HTR-8/SVneo (cell line): ENCODE results near the gene ADAMTS18.
"Not testable (repeated sequence)": the region's sequence is repeated elsewhere in the genome, so short reads cannot be mapped to it uniquely, and the experiment has no call there.

Source experiments
- DNase-seq: peaks from one replicate; pipeline ENCODE4 v3.0.0; 2011; ENCODE audit warnings: low spot score, mixed read lengths; ENCODE audit not compliant: insufficient read length
- FAIRE-seq: peaks from 2 replicates; lab custom pipeline; 2011; peaks lifted over from hg19 to GRCh38; lab: Jason Lieb, UNC

ADAMTS18 gene

GRCh38 chr16:77434530-77435271, at the start of gene ADAMTS18:
Gene ADAMTS18, minus strand, starts transcription at chr16:77435034. Its CDS starts 339 bp downstream, at chr16:77434695.
- FAIRE-seq, result no peak
- no peak for DNase-seq

DNA sequence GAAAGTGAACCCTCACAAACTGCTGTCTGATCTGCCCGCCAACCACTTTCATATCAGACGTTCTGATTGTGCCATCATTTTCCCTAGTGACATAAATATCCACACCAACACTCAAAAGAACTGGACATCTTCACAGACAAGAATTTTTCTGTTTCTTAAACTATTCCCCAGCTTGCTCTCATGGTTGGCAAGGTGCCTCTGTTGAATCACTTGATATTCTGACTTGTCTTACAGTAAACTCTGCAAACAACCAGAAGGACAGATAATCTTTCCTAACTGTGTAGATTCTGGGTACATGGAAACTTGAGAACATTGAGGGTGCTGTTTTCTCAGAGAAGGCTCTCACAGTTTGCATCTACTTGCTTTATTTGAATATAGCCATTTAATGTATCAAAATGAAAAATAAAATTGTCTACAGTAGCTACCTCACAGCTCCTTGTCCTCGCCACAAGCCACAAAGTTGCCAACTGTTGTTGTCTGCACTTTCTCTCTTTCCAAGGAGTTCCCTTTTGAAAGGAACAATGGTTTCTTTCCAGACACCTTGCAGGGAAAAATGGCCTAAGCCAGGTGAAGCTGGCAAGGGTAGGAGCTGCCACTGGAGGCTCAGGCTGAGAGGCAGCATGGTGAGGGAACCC, 46.0 kb upstream of the ADAMTS18 start:
- DNase-seq, result no peak
- peak; percentile 16 for FAIRE-seq

DNA sequence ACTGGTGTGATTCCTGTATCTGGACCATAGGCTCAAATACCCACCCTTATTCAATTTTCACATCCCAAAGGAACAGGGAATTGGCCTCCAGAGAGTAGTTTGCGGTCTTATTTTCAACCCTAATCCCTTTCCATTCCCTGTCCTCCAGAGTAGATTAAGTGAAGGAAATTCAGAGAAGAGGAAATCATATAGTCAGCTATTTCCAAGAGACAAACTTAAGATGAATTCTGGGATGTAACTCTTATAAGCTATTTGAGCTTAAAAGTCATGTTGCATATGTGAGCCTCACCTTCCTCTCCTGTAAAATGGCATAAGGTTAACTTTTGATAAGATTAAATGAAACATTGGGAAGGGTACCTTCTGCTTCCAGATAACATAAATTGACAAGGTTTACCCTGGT, 37.4 kb upstream of the ADAMTS18 start:
- FAIRE-seq, result no peak
- no peak for DNase-seq

DNA sequence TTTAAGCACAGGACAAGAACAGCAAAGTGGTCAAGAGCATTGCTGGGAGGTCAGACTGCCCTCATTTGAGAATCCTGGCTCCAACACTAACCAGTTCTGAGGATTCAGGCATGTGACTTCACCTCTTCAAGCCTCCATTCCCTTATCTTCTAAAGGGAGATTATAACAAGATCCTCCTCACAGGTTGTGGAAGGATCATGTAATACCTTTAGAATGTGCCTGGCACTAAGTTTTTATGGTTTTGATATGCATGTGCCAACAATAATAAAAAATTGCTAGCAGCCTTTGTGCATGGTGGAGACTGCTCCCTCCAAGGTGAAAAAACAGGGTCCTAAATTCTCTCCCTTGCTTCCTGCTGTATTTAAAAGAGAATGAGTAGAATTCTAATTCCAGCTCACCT, 36.0 kb upstream of the ADAMTS18 start:
- DNase-seq (no peak), FAIRE-seq (no peak)

DNA sequence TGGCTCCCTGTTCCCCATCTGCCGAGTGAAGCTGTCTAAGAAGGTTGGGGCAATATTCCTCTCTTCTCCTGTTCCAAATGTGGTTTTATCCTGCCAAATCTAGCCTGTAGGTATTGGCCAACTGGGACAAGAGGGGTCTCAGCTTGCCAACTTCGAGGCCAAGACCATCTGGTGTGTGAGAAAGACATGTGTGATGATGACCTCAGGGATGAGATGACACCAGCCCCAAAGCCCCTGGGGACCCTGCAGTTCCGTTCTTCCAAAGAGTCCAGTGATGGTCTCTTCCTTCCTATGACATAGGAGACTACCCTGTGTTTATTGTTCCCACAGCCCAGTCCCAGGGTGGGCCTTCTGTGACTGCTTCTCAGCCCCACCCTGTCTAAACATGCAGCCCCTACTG, 34.8 kb upstream of the ADAMTS18 start:
- FAIRE-seq, result no peak
- DNase-seq, result no peak

- DNase-seq (no peak), FAIRE-seq (no peak)
These were observed 34.0 kb upstream of the ADAMTS18 start for GRCh38 chr16:77468831-77469230.

GRCh38 chr16:77467821-77468335, 33.0 kb upstream of the ADAMTS18 start:
- DNase-seq, result no peak
- FAIRE-seq, result no peak

DNA sequence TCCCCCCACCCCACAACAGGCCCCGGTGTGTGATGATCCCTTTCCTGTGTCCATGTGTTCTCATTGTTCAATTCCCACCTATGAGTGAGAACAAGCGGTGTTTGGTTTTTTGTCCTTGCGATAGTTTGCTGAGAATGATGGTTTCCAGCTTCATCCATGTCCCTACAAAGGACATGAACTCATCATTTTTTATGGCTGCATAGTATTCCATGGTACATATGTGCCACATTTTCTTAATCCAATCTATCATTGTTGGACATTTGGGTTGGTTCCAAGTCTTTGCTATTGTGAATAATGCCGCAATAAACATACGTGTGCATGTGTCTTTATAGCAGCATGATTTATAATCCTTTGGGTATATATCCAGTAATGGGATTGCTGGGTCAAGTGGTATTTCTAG, 28.8 kb upstream of the ADAMTS18 start:
- not testable (repeated sequence) for DNase-seq, FAIRE-seq

DNA sequence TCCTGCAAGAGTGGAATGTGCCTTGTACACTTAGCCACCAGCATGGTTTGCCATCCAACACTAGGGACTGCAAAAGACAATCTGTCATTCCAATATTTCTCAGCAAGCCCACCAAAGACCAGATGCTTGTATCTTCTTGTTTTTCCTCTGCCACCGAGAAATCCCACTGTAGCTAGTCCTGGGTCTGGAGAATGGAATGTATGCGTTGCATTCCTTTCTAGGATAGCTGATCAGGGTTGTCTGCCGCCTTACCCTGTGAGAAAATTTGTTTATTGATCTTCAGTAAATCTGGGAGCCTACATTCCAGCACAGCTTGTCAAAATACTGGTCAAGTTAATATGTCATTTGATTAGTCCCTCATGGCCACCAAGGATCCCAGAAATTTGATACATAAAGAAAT, 28.1 kb upstream of the ADAMTS18 start:
- DNase-seq, result no peak
- no peak for FAIRE-seq

DNA sequence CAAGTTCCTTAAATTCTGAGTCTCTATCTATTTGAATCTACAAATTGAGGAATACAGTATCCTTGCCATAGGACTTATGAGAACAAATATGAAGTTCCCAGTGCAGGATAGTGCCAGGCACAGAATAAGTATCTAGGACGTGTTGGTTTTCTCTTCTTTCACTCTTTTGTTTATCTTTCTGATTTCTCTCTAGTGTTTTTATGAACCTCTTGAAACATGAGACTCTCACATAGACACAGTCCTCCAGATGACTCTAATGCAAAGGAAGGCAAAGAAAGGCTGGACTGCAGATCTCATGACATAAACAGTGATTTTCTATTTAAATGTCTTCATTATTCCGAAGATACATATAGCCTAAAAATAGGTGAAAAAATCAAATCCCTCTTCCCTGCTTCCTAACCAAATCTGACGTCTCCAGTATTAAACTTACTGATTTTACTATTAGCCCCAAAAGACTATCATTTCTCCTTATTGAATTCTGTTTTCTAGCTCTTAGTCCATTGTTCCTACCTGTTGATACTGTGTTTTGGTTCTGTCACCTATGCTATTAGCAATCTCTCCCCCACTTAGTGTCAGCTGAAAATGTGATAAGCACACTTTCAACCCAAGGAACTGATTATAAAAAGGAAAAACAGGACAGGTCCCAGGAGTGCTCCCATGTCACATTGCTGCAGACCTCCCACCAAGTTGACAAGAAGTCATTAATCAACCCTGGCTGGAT, 24.9 kb upstream of the ADAMTS18 start:
- FAIRE-seq (no peak), DNase-seq (no peak)

- no peak for FAIRE-seq
- no peak for DNase-seq
These were observed 22.2 kb upstream of the ADAMTS18 start for GRCh38 chr16:77457046-77457445.

- FAIRE-seq, result peak; percentile 57
- no peak for DNase-seq
These were observed 17.4 kb upstream of the ADAMTS18 start for GRCh38 chr16:77452243-77452642.

- DNase-seq (no peak), FAIRE-seq (no peak)
These were observed 16.1 kb upstream of the ADAMTS18 start for GRCh38 chr16:77450790-77451487.

DNA sequence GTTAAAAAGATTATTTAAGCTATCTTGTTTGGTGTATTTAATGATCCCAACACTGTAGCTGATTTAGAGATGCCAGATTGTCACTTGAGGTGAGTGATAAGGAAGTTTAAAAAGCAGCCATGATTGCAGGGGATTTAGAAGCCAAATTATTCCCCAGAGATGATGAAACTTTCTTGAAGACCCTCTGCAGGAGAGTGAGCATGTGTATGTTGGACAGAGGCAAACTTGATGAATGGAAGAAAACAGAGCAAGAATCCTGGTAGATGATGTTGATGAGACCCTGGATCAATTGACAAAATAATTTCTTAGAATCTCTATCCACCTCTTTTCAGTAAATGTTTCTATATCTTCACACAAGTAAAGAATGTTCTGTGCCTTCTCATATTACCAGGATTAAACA, 14.4 kb upstream of the ADAMTS18 start:
- DNase-seq, result no peak
- no peak for FAIRE-seq

DNA sequence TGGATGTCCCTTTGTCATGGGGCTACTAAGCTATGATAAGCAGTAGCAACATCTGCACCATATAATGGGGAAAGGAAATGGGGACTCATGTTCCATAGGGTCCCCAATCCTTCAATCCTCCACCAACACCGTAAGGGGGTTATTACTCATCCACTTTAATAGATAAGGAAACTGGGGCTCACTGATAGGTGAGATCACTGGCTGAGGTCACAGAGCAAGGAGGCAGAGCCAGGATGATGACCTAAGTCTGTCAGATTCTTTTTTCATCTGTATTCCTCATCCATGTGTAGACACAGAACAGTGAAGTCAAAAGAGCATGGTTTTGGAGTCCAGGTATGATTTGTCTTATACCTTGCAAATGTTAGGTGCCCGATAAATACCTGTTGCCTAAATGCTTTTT, 10.5 kb upstream of the ADAMTS18 start:
- no peak for FAIRE-seq
- DNase-seq, result no peak

GRCh38 chr16:77444147-77444460, 9.3 kb upstream of the ADAMTS18 start:
- FAIRE-seq (no peak), DNase-seq (no peak)

DNA sequence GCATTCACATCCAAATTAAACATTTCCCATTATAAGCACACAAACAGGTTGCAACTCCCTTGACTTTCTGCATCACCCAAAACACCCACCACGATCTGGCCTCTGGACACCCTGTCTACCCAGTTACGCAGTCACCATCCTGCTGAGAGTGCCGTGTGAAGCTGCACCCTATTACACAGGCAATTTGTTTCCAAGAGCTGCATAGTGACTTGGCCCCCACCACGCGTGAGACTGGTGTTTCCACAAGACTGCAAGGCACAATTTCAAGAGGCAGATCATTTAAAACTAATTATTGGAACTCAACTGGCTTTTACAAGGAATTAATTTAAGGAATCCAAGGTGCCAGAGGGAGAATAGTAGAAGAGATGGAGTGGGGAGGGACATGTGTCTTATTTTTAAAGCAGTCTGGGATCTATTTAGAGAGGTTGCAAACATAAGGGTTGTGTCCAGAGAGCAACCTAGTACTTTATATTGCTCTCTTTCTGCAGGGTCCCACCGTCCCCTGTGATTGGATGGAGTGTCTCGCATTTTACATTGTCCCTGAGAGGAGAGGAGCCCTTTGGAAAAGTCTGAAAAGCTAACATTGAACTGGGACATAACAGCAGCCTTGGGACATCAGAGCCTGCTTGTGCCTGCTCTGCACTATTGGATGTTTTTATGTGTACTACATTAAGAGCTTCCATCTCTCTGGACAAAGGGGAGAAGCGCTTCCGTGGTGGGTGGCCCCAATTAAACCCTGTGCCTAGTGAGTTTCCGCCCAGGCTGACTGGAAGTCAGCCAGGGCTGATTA, 8.7 kb upstream of the ADAMTS18 start:
- DNase-seq (no peak), FAIRE-seq (no peak)

- FAIRE-seq, result no peak
These were observed 7.2 kb upstream of the ADAMTS18 start for GRCh38 chr16:77442078-77442477.

DNA sequence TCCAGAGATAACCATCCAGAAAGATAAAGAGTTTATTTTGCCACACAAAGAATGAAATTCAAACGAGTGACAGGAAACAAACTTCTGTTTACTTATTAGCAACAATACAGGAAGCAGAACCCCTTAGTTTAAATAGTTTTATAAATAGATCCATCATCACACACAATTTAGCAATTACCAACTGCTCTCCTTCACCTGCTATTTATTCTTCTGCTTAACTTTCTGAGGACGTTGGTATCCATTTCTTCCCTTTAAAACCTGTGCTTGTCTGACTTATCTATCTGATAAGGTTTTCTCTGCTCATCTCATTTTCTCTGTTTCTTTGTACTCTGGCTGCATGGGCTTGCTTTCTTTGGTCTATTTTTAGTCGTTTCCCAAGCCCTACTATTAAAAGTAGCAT, 4.3 kb upstream of the ADAMTS18 start:
- DNase-seq (no peak), FAIRE-seq (no peak)

More at GRCh38 chr16:77442078-77442477, 7.2 kb upstream of the ADAMTS18 start:
- DNase-seq, result no peak

GRCh38 chr16:77437859-77438258, 3.0 kb upstream of the ADAMTS18 start:
- DNase-seq (no peak), FAIRE-seq (no peak)
